HG03095 (cell line): ENCODE data around the gene SPTLC1.
"Not testable (repeated sequence)": the region's sequence is repeated elsewhere in the genome, so short reads cannot be mapped to it uniquely, and the experiment has no call there.

Source experiments
- ATAC-seq: cut with Tn5 transposase; IDR thresholded peaks from one replicate; pipeline ENCODE4 v1.9.1; 2021; ENCODE audit warnings: moderate library complexity; ENCODE audit not compliant: unreplicated experiment

The SPTLC1 gene

GRCh38 chr9:92036411-92036746 is 78.8 kb downstream of the SPTLC1 start:
- no peak for ATAC-seq

DNA sequence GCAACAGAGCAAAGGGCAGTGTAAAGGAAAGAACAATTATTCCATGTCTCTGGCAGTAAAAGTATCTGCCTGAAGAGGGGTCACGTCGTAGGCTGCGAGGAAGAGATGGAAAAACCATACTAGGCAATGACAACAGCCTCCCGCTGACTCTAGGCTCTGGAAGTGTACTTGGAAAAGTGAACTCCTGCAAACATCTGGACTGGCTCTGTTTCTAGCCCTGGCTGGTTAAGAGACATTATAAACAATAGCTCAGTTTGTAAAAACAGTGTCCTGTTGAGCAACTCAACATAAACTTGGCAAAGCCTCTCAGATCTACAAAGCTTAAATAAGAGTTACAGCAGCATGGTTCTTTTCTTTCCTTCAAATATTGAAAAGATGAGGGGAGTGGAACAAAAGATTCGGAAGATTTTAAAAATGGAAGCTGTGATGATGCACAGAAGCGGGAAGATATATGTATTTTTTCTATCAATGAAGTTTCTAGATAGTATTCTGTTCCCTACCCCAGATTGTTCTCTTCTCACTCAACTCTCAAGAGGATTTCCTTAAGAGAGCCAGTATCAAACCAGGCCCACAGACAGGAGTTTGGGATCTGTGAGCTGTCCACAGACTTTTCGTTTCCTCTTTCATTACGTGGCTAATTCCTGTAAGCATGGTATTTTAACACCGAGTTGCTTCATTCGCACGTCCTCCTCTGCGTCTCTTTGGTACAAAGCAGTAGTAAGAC is 79.4 kb downstream of the SPTLC1 start:
- no peak for ATAC-seq

DNA sequence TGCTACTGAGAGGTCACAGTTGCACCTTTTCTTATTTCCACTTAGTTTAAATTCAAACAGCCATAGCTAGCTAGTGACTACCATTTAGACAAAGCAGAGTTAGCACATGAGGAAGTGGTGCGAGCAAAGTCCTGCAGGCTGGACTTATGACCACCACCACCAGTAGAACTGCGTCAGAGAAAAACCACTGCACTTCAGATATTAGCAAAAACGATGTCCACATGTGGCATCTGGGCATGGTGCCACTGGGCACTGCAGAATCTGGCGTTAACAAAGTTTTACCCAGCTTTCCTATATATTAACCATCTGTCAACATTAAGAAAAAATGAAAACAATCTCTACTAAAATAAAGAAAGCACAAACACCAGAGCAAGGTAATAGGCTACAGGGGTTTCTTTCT is 80.1 kb downstream of the SPTLC1 start:
- ATAC-seq, result no peak

- no peak for ATAC-seq
These were observed 81.2 kb downstream of the SPTLC1 start for GRCh38 chr9:92033991-92034390.

- ATAC-seq, result no peak
These were observed 81.9 kb downstream of the SPTLC1 start for GRCh38 chr9:92033307-92033706.

DNA sequence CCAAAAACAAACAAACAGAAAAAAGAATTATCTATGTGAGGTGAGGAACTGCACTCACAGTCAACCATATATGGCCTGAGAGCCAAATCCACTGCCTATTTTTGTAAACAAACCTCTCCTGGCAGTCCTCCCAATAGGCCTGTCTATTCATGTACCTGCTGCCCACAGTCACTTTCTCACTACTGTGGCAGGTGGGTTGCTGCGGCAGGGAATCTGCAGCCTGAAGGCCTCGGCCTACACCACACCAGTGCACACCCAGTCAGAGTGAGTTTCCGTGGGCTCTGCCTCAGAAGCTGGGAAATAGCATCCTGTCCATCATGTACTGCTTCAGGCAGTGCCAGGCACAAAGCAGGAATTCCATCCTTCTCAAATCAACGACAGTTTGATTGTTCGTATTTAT is 82.3 kb downstream of the SPTLC1 start:
- no peak for ATAC-seq

GRCh38 chr9:92030367-92030766 is 84.8 kb downstream of the SPTLC1 start:
- no peak for ATAC-seq

DNA sequence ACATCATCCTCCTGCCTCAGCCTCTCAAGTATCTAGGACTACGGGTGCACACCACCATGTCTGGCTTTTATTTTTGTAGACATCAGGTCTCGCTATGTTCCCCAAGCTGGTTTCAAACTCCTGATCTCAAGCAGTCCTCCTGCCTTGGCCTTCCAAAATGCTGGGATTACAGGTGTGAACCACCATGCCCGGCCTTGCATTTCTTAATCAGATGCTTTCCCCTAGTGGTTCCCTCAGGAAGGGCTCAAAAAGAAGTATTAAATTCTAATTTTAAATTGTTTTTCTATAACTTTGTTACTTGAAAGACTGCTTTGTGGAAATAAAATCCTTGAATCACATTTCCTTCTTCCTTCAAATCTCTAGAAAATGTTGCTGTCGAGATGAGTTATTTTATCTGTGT is 85.7 kb downstream of the SPTLC1 start:
- ATAC-seq, result no peak

DNA sequence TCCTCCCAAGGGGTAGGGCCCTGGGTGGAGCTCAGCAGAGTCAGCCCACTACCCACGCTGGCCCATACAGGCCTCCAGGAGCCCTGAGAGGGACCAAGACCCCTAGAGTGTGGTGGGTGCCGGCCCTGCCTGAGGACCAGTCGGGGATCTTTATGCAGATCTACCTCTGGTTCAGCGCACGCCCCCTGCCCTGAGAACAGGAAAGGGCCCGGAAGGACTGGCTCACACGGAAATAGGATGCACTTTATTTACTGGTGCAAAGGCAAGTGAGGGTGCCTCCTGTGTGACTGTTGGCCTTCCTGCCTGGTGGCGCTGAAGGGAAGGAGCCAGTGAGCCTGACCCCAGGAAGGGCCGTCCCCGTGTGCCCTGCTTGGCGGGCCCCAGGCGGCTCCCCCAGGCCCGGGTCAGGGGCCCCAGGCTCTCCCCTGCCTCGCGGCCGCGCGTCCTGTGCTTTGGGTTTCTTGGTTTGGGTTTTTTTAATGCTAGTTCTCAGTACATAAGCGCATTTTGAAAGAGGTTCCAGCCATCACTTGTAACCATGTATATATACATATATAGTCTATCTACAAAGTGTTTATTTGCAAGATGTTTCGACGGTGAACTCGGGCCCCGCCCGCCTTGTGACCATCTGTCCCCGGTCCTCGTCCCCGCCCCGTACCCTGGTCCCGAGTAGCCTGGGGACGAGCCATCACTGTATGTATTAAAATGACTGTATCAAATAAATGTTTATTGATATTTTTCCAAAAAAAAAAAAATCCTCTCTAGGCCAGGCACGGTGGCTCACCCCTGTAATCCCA is 88.8 kb downstream of the SPTLC1 start:
- ATAC-seq, result no peak

- not testable (repeated sequence) for ATAC-seq
These were observed 93.2 kb downstream of the SPTLC1 start for GRCh38 chr9:92021785-92022541.

DNA sequence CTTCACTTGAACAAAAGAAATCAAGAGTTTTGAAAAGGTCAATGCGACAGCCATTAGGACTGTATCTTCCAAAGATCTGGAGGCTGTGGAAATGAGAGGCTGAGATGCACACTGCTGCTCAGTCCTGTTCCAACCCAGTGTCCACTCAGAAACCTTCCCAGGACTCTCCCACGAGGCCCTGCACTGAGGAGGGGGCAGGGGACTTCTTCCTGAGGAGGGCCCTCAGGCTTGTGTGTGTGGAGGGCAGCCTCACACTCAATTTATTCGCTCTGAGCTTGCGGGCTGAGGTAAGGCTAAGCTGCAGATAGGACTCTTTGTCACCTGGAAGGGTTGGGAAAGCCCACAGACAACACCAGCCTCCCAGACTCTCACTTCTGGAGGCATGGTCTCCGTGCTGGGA is 95.6 kb downstream of the SPTLC1 start:
- no peak for ATAC-seq

- ATAC-seq, result no peak
These were observed 104.3 kb downstream of the SPTLC1 start for GRCh38 chr9:92010705-92011536.

DNA sequence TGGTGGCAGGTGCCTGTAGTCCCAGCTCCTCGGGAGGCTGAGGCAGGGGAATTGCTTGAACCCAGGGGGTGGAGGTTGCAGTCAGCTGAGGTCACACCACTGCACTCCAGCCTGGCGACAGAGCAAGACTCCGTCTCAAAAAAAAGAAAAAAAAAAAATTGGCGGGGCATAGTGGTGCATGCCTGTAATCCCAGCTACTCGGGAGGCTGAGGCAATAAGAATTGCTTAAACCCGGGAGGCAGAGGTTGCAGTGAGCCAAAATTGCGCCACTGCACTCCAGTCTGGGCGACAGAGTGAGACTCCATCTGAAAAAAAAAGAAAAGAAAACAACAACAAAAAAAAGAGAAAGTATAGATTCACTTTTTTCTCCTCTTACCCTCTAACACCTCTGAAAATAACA is 105.0 kb downstream of the SPTLC1 start:
- not testable (repeated sequence) for ATAC-seq

DNA sequence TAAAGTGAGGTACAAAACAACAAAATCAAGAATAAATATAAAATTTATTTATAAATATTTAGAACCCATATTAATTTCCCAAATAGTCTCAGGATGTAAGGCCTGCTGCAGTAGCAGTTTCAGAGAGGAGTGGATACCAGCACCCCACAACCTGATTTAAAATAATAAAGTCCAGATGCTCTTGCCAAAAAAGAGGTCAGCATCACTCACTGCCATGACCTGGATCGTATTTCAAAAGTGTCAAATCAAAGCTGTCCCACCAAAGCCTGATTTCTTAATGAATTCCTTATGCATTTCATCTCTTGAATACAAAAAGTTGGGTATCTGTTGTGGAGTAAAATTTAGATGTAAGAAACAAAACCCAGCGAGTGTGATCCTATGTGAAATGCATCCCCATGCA is 107.2 kb downstream of the SPTLC1 start:
- no peak for ATAC-seq

GRCh38 chr9:92004045-92004392 is 111.2 kb downstream of the SPTLC1 start:
- no peak for ATAC-seq

DNA sequence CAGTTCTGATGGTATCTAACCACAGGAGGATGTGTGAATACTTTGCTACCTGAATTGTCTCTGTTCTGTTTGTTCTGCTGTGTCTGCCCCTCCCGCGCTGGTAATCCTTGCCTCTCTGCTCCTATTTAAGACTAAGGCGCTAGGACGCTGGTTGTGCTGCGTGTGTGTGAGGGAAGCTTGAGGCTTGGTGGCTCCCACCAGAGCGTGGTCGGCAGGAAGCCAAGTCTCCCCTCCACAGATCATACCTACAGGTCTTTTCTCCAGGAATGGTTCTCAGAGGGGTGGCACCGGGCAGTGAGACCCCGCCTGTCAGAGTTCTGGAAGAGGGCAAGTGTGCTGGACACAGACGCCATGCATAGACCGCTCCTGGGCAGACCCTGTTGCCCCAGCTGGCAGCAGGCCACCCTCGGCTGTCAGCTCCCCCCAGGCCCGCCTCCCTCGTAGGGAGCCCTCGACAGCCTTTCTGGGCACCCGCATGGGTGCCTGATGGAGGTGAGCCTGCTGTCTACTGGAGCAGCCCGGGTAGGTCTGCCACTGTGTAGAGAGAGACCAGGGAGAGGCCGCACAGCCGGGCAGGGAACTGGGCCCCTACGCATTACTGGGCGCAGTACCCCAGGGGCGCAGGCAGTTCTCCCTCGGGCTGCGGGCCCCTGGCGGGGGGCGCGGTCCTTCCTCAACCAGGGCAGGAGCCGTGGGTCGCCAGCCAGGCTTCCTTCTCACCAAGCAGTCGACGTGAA is 111.7 kb downstream of the SPTLC1 start:
- ATAC-seq, result no peak

DNA sequence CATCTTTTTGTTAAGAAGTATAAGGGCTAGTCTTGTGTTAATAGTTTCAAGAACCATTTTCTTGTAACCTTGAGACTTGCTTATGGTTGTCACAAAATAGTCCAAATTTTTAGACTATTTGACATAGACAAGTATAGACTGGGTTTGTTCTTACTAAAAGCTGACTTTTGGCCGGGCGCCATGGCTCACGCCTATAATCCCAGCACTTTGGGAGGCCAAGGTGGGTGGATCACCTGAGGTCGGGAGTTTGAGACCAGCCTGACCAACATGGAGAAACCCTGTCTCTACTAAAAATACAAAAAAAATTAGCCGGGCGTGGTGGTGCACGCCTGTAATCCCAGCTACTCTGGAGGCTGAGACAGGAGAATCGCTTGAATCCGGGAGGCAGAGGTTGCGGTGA is 113.3 kb downstream of the SPTLC1 start:
- ATAC-seq, result not testable (repeated sequence)

DNA sequence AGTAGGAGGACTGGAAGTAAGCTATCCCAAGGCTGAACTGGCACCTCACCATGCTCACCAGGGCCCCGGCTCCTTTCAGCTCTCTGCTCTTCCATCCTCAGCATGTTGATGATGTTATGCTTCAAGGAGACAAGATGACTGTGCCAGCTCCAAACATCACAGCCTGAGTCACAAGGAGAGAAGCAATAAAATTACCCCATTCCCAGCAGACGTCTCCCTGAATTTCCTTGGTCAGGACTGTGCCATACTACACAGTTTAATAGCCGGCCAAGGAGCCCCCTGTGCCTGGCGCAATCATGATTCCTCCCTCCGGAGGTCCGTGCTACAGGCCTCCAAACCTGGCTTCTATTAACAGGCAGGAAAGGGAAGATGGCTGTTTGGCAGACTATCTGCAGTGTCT is 114.0 kb downstream of the SPTLC1 start:
- no peak for ATAC-seq

- ATAC-seq, result no peak
These were observed 120.1 kb downstream of the SPTLC1 start for GRCh38 chr9:91995000-91995655.

DNA sequence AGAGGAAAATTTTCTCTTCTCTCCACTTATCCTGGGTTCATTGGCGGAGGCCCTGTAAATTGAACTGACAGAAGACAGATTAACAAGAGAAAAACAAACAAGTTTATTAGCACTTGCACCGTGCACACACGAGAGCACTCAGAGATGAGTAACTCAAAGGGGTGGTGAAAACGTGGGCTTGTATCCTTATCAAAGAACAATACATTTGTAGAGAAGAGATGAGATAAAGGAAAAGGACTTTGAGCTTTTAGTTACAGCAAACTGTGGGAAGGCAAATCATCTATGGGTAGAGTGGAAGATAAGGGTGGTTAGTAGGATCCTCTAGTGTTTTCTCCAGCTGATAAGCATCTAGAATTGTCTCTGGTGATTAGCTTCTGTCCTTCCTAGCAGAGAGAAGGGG is 120.8 kb downstream of the SPTLC1 start:
- no peak for ATAC-seq
